22Rv1 (cell line): ENCODE results near the gene SDF2L1.

Experiments used
- H3K27ac ChIP-seq: fragments of 450-650 bp; 2 replicates; pipeline ENCODE4 v1.5.1; 2017
- CTCF ChIP-seq: fragments of 450-650 bp; IDR thresholded peaks from 2 replicates; pipeline ENCODE4 v1.5.1; 2017; ENCODE audit warnings: mild to moderate bottlenecking
- ZFX ChIP-seq: fragments of 450-650 bp; IDR thresholded peaks from 2 replicates; pipeline ENCODE4 v1.6.1; 2017; ENCODE audit warnings: antibody characterized with exemption, borderline replicate concordance

SDF2L1 gene

GRCh38 chr22:21652547-21653545 is 10.7 kb downstream of the SDF2L1 start:
- TF ChIP-seq ZFX (no peak), CTCF (no peak)
- peak overlapping the region; percentile 79 for H3K27ac ChIP-seq

DNA sequence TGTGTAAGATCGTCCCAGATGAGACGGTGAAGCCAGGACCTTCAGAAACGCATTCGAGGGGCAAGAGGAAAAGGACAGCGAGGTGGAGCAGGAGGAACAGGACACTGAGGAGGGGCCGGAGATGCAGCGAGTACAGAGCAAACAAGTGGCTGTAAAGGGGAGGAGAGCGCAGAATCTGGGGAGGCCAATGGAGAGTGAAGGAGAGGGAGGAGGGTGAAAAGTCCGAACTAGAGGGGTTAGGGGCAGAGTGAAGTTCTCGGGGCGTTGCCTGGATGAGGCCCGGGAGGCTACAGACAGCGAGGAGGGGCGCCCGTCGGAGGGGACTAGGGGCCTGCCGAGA is 14.9 kb downstream of the SDF2L1 start:
- TF ChIP-seq ZFX (no peak), CTCF (no peak)
- H3K27ac ChIP-seq: peak overlapping the region; percentile 80

DNA sequence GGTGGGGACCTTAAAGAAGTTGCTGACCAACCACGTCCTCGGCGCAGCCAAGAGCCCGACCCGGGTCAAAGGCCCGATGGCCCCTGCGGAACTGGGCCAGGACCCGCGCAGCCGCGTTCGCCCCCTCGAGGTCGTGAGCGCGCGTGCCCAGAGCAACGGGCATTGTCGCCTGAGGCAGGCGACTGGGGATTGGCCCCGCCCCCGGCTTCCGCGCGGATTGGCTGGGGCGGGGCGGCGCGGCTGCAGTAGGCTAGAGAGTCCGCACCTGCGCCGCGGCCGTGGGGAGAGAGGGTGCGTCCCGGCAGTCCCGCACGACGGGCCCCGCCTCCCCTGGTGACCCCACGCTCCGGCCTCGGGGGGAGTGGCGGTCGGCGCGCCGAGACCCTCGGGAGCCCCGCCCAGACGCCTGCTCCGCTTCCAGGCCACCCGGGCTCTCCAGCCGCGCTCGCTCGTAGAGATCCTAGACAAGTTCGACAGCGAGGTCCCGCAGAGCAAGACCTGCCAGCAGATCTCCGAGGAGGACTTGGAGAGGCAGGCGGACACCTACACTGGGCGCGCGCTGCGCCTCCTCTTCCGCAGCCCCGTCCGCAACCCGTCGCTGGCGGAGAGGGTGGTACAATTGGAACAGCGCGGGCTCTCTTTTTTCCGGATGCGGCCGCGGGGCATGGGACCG is 15.4 kb downstream of the SDF2L1 start:
- peak overlapping the region; percentile 80 for H3K27ac ChIP-seq
- TF ChIP-seq ZFX: no peak
- TF ChIP-seq CTCF: peak; percentile 57

- TF ChIP-seq CTCF (no peak), ZFX (no peak)
- no peak overlapping the region for H3K27ac ChIP-seq
These were observed 17.9 kb downstream of the SDF2L1 start for GRCh38 chr22:21659864-21660525.

DNA sequence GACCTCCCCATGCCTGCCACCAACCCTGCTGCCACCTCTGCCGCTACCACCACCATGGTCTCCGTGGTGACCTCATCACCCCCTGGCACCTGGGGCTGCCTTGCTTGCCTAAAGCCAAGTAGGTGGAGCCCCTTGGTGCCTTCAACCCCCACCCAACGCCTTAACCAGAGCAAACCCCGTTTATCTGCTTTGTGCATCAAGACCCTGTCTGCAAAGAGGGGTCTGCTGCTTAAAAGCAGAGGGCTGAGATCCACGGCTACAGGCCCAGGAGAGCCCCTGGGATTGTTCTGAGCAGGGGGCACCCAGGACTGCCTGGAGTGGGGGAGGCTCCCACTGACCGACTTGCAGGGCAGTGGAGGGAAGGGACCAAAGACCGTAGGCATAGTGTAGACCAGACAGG is 18.8 kb downstream of the SDF2L1 start:
- TF ChIP-seq CTCF: no peak
- no peak for TF ChIP-seq ZFX
- no peak overlapping the region for H3K27ac ChIP-seq

DNA sequence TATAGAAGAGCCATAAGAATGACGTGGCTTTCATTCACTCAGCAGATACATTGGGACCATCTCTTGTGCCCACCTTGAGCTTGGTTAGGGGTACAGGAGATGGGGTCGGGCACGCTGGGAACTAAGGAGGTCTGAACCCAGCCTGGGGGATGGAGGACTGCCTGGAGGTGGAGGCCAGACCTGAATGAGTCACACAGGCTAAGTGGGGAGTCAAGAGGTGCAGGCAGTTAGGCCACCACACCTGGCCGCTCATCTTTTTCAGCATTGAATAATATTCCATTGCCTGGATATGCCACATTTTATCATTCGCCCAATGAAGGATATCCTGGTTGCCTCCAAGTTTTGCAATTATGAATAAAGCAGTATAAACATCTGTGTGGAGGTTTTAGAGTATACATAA is 19.9 kb downstream of the SDF2L1 start:
- H3K27ac ChIP-seq: no peak overlapping the region

More for the DNA sequence above, 19.9 kb downstream of the SDF2L1 start:
- TF ChIP-seq CTCF (no peak), ZFX (no peak)
